HG03139 (cell line): ENCODE data around the gene OCLN.
A peak's percentile ranks its signal among the peaks of the same experiment; 100 is the strongest.
"Not testable (repeated sequence)": the region's sequence is repeated elsewhere in the genome, so short reads cannot be mapped to it uniquely, and the experiment has no call there.

Experiments used
- ATAC-seq: cut with Tn5 transposase; IDR thresholded peaks from one replicate; pipeline ENCODE4 v1.9.1; 2021; ENCODE audit not compliant: unreplicated experiment

Gene OCLN

GRCh38 chr5:69527128-69527770 lies 34.7 kb downstream of the OCLN start:
- ATAC-seq = no peak

GRCh38 chr5:69528035-69528434 lies 35.4 kb downstream of the OCLN start:
- no peak for ATAC-seq

- ATAC-seq = no peak
Observed at GRCh38 chr5:69528609-69529008, 36.0 kb downstream of the OCLN start.

GRCh38 chr5:69530561-69531405 lies 38.2 kb downstream of the OCLN start:
- no peak for ATAC-seq

- no peak for ATAC-seq
Observed at GRCh38 chr5:69531406-69531801, 38.8 kb downstream of the OCLN start.

GRCh38 chr5:69537911-69538310 lies 45.3 kb downstream of the OCLN start:
- ATAC-seq = not testable (repeated sequence)

GRCh38 chr5:69538735-69539134 lies 46.1 kb downstream of the OCLN start:
- ATAC-seq = not testable (repeated sequence)

GRCh38 chr5:69541347-69541746 lies 48.8 kb downstream of the OCLN start:
- ATAC-seq = not testable (repeated sequence)

- ATAC-seq = not testable (repeated sequence)
Observed at GRCh38 chr5:69542838-69543618, 50.4 kb downstream of the OCLN start.

- not testable (repeated sequence) for ATAC-seq
Observed at GRCh38 chr5:69544602-69545001, 52.0 kb downstream of the OCLN start.

GRCh38 chr5:69559908-69560330 lies 67.3 kb downstream of the OCLN start, which contains the start of gene GTF2H2C:
TSS of gene GTF2H2C (plus strand) at chr5:69560191. CDS start at chr5:69565133, 4,942 bp downstream.
- peak; percentile 97 for ATAC-seq

- ATAC-seq = not testable (repeated sequence)
Observed at GRCh38 chr5:69560587-69561431, 68.2 kb downstream of the OCLN start.

- not testable (repeated sequence) for ATAC-seq
Observed at GRCh38 chr5:69566172-69566571, 73.6 kb downstream of the OCLN start.

- not testable (repeated sequence) for ATAC-seq
Observed at GRCh38 chr5:69568072-69568471, 75.5 kb downstream of the OCLN start.

- ATAC-seq = not testable (repeated sequence)
Observed at GRCh38 chr5:69583356-69583755, 90.8 kb downstream of the OCLN start.

- not testable (repeated sequence) for ATAC-seq
Observed at GRCh38 chr5:69596114-69596840, 103.7 kb downstream of the OCLN start.

GRCh38 chr5:69601947-69602346 lies 109.4 kb downstream of the OCLN start:
- ATAC-seq = not testable (repeated sequence)

- ATAC-seq = not testable (repeated sequence)
Observed at GRCh38 chr5:69606839-69607238, 114.2 kb downstream of the OCLN start.
